Mucosa of stomach (tissue), 1 donor: ENCODE data around the gene FBXO8.

Source experiments
- H3K27me3 ChIP-seq: one replicate; pipeline ENCODE4 v1.7.0; 2013; ENCODE audit warnings: mild to moderate bottlenecking, low read length; ENCODE audit not compliant: control insufficient read depth, insufficient read depth
- H3K36me3 ChIP-seq: one replicate; pipeline ENCODE4 v1.7.0; 2013; ENCODE audit warnings: low read length; ENCODE audit not compliant: control insufficient read depth, insufficient read depth
- H3K4me1 ChIP-seq: one replicate; pipeline ENCODE4 v1.7.0; 2013; ENCODE audit warnings: mild to moderate bottlenecking, low read length; ENCODE audit not compliant: control insufficient read depth, insufficient read depth
- H3K4me3 ChIP-seq: one replicate; pipeline ENCODE4 v1.7.0; 2013; ENCODE audit warnings: low read length
- H3K9ac ChIP-seq: one replicate; pipeline ENCODE4 v1.7.0; 2013; ENCODE audit warnings: mild to moderate bottlenecking, low read length, moderate library complexity
- H3K9me3 ChIP-seq: one replicate; pipeline ENCODE4 v1.7.0; 2013; ENCODE audit warnings: mild to moderate bottlenecking, low read length, moderate library complexity; ENCODE audit not compliant: control insufficient read depth
- donor health status: Pancreatic carcinoma.

Gene FBXO8

DNA sequence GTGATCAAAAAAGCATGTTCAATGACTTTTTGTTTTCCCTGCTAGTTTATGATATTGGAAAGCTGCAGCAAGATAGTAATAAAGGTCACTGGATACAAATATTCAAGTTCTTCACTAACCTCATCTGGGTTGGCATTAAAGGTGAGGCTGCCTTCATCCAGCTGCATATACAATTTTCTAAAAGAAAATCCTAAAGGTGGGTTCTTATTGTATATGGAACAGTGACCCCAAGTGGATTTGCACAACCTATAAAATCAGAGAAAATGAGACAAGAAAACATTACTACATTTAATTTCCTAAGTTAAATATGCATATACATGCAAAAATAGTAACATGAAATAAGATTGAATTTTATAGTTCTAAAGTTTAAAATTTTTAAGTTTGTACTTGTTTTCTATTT is 23.9 kb downstream of the FBXO8 start:
- no peak overlapping the region for H3K9ac ChIP-seq
- H3K4me3 ChIP-seq, result no peak overlapping the region
- H3K36me3 ChIP-seq, result no peaks in the 10 kb centered on the region
- H3K4me1 ChIP-seq, result no peaks in the 10 kb centered on the region
- H3K9me3 ChIP-seq, result no peaks in the 10 kb centered on the region
- no peaks in the 10 kb centered on the region for H3K27me3 ChIP-seq

DNA sequence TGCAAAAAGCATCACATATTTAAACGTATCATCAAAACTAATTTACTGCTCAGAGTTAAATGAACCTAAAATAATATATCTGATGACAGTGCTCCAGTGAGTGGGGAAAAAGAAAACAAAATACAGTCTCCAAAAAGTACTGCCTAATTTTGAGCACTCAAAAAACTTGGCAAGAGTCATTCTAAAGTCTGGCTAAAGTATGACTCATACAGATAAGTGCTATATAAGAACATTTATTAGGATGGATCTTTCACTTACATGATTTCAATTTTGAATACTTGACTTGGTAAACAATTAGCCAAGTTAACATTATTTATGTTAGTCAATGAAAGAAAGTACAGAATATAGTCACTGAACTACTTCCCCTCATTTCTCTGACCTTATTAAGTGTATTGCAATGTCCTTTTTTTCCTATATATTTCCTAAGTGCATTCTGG is 27.2 kb downstream of the FBXO8 start:
- Histone ChIP-seq H3K27me3 (no peaks in the 10 kb centered on the region), H3K4me1 (no peaks in the 10 kb centered on the region), H3K9ac (no peak overlapping the region), H3K9me3 (no peaks in the 10 kb centered on the region), H3K4me3 (no peak overlapping the region), H3K36me3 (no peaks in the 10 kb centered on the region)

DNA sequence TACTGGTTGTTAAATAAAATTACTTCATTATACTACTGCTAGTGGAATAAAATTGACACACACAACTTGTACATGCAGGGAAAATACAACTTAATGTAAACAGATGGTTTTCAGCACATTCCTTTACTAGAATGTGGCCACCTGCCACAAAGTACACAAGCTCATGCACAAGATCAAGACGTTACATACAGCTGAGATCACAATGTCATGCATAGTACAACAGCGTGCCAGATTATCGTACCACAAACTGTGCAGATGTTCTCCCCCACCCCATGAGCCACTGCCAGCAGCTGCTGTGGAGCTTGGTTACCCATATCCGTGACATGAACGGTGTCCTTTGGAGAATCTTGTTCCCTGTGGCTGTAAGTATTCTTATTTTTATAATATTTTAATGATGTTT is 27.7 kb downstream of the FBXO8 start:
- no peaks in the 10 kb centered on the region for H3K9me3 ChIP-seq
- H3K9ac ChIP-seq, result no peak overlapping the region
- H3K27me3 ChIP-seq, result no peaks in the 10 kb centered on the region
- H3K4me1 ChIP-seq, result no peaks in the 10 kb centered on the region
- no peak overlapping the region for H3K4me3 ChIP-seq
- no peaks in the 10 kb centered on the region for H3K36me3 ChIP-seq

DNA sequence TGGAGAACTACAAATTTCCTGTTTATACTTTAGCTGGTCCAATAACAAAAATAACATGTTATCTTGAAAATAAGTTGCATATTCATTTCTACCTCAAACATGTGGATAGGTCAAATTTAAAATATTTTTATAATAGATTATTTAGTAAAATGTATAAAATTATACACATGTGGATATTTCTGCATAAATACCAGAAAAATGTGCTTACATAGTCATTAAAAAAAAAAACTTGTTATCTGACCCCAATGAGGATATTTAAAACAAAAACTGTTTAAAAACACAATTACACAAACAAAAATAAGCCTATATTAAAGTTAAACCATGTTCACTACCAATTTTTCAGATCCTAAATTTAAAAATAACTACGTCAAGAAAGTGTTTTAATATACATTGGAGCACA is 28.1 kb downstream of the FBXO8 start:
- H3K4me1 ChIP-seq, result no peaks in the 10 kb centered on the region
- H3K4me3 ChIP-seq, result no peak overlapping the region
- H3K9ac ChIP-seq, result no peak overlapping the region
- no peaks in the 10 kb centered on the region for H3K36me3 ChIP-seq
- H3K9me3 ChIP-seq, result no peaks in the 10 kb centered on the region
- H3K27me3 ChIP-seq, result no peaks in the 10 kb centered on the region

DNA sequence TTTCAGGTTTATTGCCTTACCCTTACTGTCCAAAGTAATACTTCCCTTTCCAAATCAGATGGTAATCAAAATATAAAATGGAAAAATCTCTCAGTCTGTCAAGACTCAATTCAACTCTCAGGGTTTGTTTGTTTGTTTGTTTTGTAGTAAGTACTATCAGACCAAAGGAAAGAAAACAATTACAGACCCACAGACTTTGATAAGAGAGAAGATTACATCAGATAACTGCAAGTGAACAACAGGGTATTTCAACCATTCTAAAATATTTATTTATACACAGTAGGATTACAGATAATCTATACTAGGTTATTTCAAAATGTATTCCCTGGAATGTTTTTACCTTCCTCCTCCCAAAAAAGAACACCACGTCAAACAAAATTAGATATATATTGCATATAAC is 28.9 kb downstream of the FBXO8 start:
- Histone ChIP-seq H3K36me3 (no peaks in the 10 kb centered on the region), H3K27me3 (no peaks in the 10 kb centered on the region), H3K4me1 (no peaks in the 10 kb centered on the region), H3K9me3 (no peaks in the 10 kb centered on the region), H3K4me3 (no peak overlapping the region), H3K9ac (no peak overlapping the region)

DNA sequence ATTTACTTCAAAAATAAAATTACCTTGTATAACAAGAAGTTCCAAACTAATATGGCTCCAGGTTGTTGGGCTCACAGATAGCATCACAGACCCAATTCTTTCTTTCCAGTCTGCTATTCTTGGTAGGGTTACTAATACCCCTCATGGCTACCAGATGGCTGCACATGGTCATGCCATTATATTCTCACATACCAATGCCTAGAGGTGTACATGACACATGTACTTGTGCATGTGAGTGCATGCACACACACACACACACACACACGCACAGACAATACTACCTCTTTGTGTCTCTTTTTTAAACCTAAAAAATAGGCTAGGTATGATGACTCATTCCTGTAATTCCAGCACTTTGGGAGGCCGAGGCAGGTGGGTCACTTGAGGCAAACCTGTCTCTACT is 31.1 kb downstream of the FBXO8 start:
- Histone ChIP-seq H3K9me3 (no peaks in the 10 kb centered on the region), H3K4me3 (no peak overlapping the region), H3K9ac (no peak overlapping the region), H3K27me3 (no peaks in the 10 kb centered on the region), H3K4me1 (no peaks in the 10 kb centered on the region), H3K36me3 (no peaks in the 10 kb centered on the region)

DNA sequence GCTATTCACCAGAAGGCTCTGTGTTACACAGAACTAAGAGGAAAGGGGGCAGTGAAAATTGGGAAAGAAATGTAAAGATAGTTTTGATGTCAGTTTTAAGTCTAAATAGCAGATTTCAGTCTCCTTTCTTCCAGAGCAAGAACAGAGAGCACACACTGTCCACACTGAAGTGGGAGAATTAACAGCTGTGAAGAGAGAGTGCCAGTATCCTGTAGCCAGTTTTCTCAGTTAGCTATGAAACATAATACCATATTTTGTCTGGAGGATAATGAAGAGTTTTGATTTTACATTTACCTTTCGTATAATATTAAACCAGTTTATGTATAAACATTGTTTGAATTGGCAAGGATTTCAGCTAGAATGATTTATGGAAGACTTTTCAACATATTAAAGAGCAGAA is 35.1 kb downstream of the FBXO8 start:
- no peak overlapping the region for H3K9ac ChIP-seq
- H3K4me3 ChIP-seq, result no peak overlapping the region
- no peaks in the 10 kb centered on the region for H3K4me1 ChIP-seq
- H3K27me3 ChIP-seq, result no peaks in the 10 kb centered on the region
- H3K36me3 ChIP-seq, result no peaks in the 10 kb centered on the region
- no peaks in the 10 kb centered on the region for H3K9me3 ChIP-seq

DNA sequence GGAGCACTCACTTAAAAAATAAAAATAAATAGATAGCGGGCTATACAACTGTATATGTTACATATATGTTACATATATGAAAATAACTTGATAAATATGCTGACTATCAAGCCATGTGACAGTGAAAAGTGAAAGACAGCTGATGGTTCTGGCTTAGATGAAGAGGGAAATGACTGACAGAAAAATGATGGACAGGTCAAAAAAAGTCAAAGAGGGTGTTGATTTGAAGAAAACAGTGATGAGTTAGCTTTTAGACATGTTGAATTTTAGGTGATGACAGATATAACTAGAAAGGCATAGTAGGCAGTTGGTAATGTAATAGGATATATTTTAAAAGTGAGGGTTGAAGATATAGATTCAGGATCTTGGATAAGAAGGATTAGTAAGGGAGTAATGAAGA is 37.8 kb downstream of the FBXO8 start:
- H3K9ac ChIP-seq, result no peak overlapping the region
- H3K27me3 ChIP-seq, result no peaks in the 10 kb centered on the region
- no peak overlapping the region for H3K4me3 ChIP-seq
- H3K36me3 ChIP-seq, result no peaks in the 10 kb centered on the region
- H3K4me1 ChIP-seq, result no peaks in the 10 kb centered on the region
- no peaks in the 10 kb centered on the region for H3K9me3 ChIP-seq

DNA sequence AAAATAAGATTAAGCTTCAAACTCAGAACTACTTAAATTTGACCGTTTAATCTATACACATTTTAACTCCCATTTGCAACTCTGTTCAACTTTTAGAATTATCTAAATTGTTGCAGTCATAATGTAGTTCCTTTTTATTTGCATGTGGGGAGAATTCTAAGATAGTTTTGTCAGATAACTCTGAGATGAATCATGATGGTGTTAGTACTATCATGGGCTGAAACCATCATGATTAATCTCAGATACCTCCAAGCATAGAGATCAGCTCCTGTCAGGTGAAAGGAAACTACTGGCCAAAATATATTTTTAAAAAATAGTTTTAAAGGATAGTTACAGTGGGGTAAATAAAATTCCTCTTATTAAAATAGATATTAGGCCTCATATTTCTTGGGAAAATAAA is 39.0 kb downstream of the FBXO8 start:
- Histone ChIP-seq H3K27me3 (no peaks in the 10 kb centered on the region), H3K9me3 (no peaks in the 10 kb centered on the region), H3K4me3 (no peak overlapping the region), H3K4me1 (no peaks in the 10 kb centered on the region), H3K36me3 (no peaks in the 10 kb centered on the region), H3K9ac (no peak overlapping the region)

DNA sequence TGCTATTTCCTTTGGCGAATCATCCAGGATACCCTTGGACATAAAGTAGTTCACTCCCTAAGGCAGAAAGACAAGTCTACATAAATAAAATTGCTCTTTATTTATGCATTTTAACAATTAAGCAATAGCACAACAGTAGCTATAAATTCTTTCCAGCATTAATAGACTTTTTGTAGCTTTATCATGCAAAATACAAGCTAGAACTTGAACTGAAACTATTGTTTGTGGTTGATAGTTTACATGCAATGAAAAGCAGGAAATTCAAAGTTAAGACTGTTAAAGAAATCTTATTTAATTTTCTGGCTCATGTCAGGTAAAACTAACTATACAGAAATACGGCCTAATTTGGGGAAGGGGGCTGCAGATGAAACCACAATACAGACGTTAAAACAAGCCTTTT is 42.3 kb downstream of the FBXO8 start:
- no peaks in the 10 kb centered on the region for H3K4me1 ChIP-seq
- no peak overlapping the region for H3K4me3 ChIP-seq
- H3K27me3 ChIP-seq, result no peaks in the 10 kb centered on the region
- no peak overlapping the region for H3K9ac ChIP-seq
- H3K36me3 ChIP-seq, result no peaks in the 10 kb centered on the region
- no peaks in the 10 kb centered on the region for H3K9me3 ChIP-seq

DNA sequence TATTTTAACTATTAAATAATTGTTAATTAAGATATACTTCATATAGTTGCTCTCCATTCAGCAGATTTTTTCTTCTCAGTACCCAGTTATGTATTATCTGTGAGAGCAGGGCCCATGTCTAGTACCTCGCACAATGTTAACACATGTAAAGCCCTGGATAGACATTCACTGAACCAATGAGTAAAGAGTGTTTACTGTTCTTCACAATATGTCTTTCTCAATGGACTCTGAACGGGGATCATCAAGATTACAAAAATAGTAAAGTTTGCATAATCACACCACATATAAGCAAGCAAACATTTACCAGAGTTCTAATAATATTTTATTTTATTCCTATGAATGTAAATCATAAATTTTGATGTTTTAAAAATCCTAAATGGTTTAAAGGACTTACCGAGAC is 47.1 kb downstream of the FBXO8 start:
- no peaks in the 10 kb centered on the region for H3K27me3 ChIP-seq
- H3K9me3 ChIP-seq, result no peaks in the 10 kb centered on the region
- no peak overlapping the region for H3K4me3 ChIP-seq
- H3K4me1 ChIP-seq, result no peaks in the 10 kb centered on the region
- no peaks in the 10 kb centered on the region for H3K36me3 ChIP-seq
- H3K9ac ChIP-seq, result no peak overlapping the region

DNA sequence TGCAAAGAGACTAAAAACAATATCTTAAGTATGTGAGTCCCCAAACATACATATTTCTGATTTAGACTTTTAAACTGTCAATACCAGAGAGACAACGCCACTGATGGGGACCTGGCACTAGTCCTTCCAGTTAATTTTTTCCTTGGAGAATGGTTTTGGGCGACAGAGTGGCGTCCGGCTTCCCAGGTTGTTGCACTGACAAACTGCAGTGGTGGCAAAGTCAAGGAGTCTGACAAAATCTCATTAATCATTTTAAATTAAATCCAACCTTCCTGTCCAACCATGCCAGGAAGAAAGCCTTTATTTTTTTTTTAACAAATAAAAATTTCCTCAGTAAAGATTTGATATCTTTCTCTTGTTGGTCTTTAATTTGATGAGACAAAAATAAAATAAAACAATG is 52.8 kb downstream of the FBXO8 start:
- Histone ChIP-seq H3K9ac (no peak overlapping the region), H3K36me3 (no peaks in the 10 kb centered on the region), H3K4me1 (no peaks in the 10 kb centered on the region), H3K9me3 (no peaks in the 10 kb centered on the region), H3K4me3 (no peak overlapping the region), H3K27me3 (no peaks in the 10 kb centered on the region)

DNA sequence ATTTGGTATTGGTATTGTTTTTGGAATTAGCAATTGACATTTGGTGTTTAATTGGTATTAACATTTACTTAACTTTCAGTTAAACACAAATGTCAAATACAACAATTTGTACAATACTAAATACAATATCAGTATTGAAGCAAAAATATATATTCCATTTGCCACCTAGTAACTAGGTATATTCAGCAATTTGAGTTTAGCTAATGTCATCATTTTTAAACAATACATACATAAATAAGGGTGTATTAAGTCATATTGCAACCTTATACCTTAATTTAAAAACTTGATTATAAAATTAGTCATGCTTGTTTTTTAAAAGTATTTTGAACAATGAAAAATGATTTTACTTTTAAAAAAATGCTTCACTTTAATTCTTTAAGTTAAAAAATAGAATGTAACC is 53.3 kb downstream of the FBXO8 start:
- no peaks in the 10 kb centered on the region for H3K4me1 ChIP-seq
- H3K36me3 ChIP-seq, result no peaks in the 10 kb centered on the region
- no peak overlapping the region for H3K9ac ChIP-seq
- no peaks in the 10 kb centered on the region for H3K27me3 ChIP-seq
- H3K4me3 ChIP-seq, result no peak overlapping the region
- H3K9me3 ChIP-seq, result no peaks in the 10 kb centered on the region
